ENCODE data around the gene HSPA2. TPM values are rescaled to one million over a fixed set of nuclear protein-coding genes. Genes with fewer than 3 reads are reported as not detected.

The HSPA2 gene
- 0.14 and 0.35 TPM in 2 replicates for polyA plus RNA-seq

DNA sequence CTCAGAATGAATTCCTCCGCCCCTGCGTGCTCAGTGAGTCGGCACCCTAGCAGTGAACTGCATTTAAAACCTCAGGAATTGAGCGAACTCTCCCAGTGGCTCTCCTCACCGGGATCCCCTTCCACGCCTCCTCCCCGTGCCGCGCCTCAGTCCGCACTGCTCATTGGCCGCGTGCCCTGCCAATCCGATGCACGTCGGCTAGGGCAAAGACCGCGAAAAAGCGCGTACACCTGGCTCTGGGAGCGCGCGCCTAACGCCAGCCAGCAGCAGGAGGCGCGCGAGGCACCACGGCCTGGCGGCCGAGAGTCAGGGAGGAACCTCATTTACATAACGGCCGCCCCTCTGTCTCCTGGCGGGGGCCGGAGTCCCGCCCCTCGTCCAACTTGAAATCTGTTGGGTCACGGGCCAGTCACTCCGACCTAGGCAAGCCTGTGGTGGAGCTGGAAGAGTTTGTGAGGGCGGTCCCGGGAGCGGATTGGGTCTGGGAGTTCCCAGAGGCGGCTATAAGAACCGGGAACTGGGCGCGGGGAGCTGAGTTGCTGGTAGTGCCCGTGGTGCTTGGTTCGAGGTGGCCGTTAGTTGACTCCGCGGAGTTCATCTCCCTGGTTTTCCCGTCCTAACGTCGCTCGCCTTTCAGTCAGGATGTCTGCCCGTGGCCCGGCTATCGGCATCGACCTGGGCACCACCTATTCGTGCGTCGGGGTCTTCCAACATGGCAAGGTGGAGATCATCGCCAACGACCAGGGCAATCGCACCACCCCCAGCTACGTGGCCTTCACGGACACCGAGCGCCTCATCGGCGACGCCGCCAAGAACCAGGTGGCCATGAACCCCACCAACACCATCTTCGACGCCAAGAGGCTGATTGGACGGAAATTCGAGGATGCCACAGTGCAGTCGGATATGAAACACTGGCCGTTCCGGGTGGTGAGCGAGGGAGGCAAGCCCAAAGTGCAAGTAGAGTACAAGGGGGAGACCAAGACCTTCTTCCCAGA, at the start of gene HSPA2:
Gene HSPA2, plus strand, starts transcription at position 534 of the 995 bp plus-strand sequence. Its CDS starts 109 bp downstream, at position 643.

GRCh38 chr14:64503434-64504309, 36.9 kb upstream of the HSPA2 start, which contains the start of gene ZBTB25:
Gene ZBTB25 (minus strand): TSS chr14:64503838. CDS start chr14:64490533, 13,305 bp downstream.

DNA sequence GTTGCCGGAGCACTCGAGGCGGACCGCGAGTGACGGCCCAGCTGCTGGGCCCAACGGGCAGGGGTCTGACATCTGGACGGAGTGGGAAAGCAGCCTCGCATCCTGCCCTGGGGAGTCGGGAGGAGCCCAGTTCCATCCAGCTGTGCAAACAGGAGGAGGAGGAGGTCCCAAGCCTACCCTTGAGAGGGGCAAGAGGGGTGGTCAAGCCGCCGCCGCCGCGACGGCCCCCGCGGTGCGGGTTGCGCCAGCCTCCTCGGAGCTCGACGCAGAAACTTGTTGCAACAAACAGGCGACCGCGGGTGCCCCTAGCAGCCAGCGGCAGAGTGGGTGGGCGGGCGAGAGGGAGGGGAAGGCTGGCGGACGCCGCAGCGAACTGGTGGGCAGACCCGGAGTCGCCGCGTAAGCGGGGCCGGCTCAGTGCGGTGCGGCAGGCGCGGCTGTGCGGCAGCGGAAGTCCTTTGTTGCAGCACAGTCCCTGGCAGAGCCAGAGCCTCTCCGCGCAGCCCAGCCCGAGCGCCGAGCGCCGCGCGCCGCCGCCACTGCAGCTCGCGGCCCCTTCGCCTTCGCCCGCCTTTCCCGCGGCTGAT, 36.1 kb upstream of the HSPA2 start, which contains the start of gene ZBTB1:
Gene ZBTB1, plus strand, starts transcription at position 461 of the 587 bp plus-strand sequence. CDS start 16,735 bp downstream, outside the sequence.

DNA sequence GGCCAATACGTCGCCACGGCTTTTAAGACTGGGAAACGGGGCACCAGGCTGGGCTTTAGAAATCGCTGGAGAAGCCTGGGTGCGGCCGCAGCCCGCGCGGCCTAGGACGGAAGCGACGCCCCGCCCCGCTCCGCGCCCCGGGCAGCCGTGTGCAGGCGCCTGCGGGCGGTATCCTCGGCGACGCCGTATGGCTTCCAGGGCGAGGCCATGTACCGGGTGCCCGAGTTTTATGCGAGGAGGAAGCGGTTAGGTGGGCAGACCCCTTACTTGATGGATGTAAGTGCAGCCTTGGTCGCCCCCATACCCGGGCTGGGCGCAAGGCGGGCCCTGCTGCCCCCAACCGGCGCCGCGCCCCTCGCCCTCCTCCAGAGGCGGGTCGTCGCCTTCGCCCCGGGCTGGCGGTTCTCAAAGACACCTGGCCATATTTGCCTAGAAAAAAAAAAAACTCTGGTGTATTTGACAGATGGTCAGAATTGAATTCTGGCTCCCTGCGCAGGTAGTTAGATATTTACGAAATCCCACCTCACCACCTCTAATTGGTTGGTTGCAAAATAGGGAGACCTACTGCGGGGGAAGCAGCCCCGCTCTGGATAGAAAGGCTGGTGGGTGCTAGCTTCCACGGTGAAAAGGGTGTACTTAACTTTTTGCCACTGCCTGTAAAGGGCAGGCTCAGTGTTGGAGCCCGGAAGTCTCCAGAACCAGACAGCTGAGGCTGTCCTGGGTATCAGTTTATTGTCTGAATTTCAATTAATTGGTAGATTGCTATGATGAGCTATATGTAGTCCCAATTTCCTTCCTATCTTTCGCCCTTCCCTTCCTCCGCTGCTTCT, 9.5 kb downstream of the HSPA2 start, which contains the start of gene PPP1R36:
Gene PPP1R36, plus strand, starts transcription at position 171 of the 830 bp plus-strand sequence. Its CDS starts 37 bp downstream, at position 208.

Other genes with a start within 250 kb of the HSPA2 start
- gene ESR2, start 246.4 kb upstream of the HSPA2 start, polyA plus RNA-seq: 0.09 TPM in 1 of 2 replicates, not detected in the other
- 32.2 and 36.5 TPM in 2 replicates for gene MTHFD1, start 152.4 kb upstream of the HSPA2 start, polyA plus RNA-seq
- gene AKAP5, start 75.2 kb upstream of the HSPA2 start, polyA plus RNA-seq: 0.28 and 3.8 TPM in 2 replicates
- 15.8 and 18.6 TPM in 2 replicates for gene ZBTB25, start 36.9 kb upstream of the HSPA2 start, polyA plus RNA-seq
- 10.3 and 14.3 TPM in 2 replicates for gene ZBTB1, start 36.0 kb upstream of the HSPA2 start, polyA plus RNA-seq
- 0.19 TPM in 1 of 2 replicates, not detected in the other for gene PPP1R36, start 9.2 kb downstream of the HSPA2 start, polyA plus RNA-seq
- gene PLEKHG3, start 163.7 kb downstream of the HSPA2 start, polyA plus RNA-seq: 0.78 and 1.6 TPM in 2 replicates